ELR (cell line): ENCODE results near the gene ATP6V1E1.

Experiments used
- DNase-seq: peaks from one replicate; pipeline ENCODE4 v3.0.0-alpha.2; 2015; ENCODE audit warnings: low read depth

ATP6V1E1 gene

GRCh38 chr22:17633998-17634323 is 5.4 kb upstream of the ATP6V1E1 start:
- no peak for DNase-seq

DNA sequence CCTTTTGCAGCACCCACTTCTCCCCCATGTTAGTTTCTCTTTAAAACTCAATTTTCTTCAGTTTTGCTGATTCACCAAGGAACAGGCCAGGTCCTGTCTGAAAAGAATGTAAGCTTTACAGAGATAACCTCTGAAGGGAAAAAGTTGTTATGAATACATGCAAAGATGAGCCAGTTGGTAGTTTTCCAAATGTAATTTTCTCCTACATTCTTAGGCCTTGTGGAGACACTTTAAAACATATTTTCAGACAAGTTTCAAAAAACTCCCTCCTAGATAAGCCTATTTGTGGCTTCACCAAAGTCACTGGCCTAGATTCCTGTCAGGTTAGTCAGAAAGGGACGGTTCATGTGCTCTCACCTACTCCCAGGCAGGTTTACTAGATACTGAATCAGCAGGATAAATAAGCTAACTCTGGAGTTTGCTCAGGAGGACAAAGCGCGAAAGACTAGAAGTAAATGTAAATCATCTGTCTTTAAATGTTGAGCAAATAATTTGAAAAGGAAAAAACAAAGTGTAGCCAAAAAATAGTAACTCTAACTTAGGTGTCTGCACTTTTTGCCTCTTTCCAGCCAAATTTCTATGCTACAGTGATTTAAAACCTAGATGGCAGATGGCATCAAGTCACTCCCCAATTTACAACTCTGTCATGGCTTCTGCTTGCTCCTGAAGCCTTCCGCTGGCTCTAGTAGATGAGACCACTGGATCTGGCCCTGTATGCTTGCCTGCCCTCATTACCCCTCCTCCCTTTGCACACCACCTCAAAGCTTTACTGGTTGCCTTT is 4.9 kb upstream of the ATP6V1E1 start:
- DNase-seq = peak; percentile 84

DNA sequence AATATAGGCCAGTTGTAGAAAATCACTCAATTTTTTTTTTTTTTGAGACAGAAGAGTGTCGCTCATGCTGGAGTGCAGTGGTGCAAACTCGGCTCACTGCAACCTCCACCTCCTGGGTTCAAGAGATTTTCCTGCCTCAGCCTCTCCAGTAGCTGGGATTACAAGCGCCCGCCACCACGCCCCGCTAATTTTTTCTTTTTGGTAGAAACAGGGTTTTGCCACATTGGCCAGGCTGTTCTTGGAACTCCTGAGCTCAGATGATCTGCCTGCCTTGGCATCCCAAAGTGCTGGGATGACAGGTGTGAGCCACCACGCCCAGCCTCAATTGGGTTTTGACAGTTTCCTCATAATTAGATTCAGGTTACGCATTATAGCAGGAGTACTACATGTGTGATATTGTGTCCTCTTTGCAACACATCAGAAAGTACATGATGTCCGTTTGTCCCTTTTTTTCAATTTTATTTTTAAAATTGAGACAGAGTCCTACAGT is 2.6 kb upstream of the ATP6V1E1 start:
- no peak for DNase-seq

- DNase-seq = no peak
These were observed 1.1 kb upstream of the ATP6V1E1 start for GRCh38 chr22:17629641-17630040.

- no peak for DNase-seq
These were observed 582 bp upstream of the ATP6V1E1 start for GRCh38 chr22:17629173-17629489.

DNA sequence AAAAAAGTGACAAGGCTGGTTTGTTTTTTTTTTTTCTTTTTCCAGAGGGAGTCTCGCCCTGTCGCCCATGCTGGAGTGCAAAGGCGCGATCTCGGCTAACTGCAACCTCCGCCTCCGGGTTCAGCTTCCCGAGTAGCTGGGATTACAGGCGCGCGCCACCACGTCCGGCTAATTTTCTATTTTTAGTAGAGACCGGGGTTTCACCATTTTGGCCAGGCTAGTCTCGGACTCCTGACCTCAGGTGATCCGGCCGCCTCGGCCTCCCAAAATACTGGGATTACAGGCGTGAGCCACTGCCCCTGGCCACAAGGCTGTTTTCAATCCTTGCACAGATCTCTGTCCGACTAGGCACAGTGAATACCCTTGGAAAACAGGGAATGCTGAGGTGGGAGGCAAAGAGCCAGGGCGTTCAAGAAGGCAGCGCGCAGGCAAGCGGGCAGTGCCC is 566 bp downstream of the ATP6V1E1 start:
- DNase-seq = peak; percentile 13

GRCh38 chr22:17613280-17613679 is 15.3 kb downstream of the ATP6V1E1 start:
- DNase-seq = no peak

GRCh38 chr22:17612057-17612456 is 16.5 kb downstream of the ATP6V1E1 start:
- DNase-seq = no peak

DNA sequence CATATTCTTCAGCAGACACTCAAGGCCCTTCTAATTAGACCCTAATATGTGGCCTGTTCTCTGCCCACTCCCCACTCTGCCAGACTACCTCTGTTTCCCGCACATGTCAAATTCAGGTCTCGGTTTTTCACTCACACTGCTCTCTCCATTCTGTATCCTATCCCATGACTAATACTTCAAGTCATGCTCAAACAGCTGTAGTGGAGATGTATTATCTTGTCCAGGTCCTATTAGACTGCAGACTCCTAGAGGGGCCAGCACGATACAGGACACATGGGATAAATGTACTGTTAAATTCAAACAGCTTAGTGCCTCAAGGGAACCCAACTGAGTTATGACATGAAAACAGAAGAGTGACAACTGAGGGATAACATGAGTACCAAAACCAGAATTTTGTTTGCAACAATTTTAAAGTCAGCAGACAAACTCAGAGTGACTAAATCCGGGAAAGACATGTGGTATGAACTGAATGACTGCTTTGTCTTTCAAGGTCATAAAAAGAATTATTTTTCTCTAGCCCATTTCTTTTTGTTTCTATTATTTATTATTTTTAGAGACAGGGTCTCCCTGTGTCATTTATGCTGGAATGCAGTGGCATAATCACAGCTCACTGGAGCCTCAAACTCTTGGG is 20.5 kb downstream of the ATP6V1E1 start:
- DNase-seq = no peak

DNA sequence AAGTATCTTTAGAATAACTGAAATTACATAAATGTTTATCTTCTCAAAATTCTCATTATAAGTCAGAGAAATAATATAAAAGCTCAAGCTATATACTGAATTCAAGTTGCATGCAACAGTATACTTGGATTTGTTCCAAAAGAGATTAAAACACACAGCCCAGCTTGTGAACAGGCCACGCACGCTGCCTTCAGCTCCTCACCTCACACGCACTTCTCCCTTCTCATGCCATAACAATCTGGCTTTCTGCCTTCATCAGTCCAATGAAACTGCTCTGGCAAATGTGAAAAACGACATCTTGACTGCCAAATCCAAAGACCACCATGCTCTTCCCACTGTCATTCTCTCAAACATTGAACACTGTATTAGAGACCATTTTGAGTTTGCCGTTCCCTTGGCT is 22.1 kb downstream of the ATP6V1E1 start:
- DNase-seq = no peak

- DNase-seq = no peak
These were observed 24.9 kb downstream of the ATP6V1E1 start for GRCh38 chr22:17603668-17604067.

DNA sequence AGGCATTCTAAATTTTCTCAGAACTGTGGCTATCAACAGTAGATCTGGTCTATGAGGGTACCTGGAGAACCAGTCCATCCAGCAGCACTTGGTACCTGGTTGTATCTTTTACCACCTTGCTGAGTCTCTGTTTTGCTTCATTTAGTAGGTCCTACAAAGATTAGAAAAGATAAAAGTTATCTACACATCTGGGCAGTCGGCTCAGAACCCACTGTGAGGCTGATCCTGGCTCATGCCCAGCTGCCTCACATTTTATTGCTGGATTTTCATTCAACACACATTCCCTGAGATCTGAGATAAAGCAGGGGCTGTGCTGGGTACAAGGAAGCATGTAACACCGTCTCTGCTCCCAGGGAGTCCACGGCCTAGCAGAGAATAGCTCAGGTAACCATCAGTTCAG is 27.5 kb downstream of the ATP6V1E1 start:
- DNase-seq = no peak

DNA sequence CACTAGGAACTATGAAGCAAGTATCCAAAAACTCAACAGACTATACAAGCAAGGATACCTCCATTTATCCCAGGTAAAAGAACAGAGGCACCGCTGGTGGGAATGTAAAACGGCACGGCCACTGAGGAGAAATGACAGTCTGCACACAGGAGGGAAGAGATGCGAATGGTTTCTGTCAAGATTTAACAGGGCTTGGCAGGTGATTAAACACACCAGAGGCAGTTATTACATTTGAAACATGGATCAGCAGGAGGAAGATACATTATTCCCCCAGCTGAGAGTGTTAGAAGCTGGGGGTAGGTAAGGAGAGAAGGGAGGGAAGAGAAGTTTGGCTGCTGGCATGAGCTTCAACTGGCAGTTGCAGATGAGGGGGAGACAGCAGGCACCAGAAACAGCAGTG is 30.2 kb downstream of the ATP6V1E1 start:
- no peak for DNase-seq

DNA sequence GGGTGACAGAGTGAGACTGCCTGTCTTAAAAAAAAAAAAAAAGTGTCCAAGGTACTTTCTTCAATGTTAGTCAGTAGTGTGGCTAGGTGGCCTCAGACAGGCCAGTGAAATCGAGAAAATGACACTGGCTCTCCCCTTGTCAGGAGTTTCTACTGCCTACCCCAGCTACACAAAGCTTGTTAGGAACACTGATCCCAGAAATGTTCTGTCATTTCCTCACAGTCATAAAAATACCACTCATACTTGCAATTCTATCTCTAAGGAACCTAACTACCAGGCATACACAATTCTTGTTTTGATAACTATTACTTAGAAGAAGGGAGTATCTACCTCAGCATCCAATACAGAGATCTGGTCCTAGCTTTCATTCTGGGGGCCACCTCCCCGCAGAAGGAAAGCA is 31.3 kb downstream of the ATP6V1E1 start:
- no peak for DNase-seq

DNA sequence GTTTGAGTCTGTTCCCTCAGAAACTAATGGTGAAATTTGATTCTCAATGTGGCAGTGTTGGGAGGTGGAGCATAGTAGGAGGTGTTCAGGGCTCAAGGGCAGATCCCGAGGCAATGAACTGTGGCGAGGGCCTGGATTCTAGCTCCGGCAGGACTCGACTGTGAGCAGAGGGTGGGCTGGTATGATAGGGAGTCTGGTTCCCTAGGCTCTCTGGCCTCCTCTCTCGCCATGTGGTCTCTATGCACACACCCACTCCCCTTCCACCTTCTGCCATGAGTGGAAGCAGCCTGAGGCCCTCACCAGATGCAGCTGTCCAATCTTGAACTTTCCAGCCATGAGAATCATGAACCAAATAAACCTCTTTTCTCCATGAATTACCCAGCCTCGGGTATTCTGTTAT is 32.3 kb downstream of the ATP6V1E1 start:
- DNase-seq = no peak

DNA sequence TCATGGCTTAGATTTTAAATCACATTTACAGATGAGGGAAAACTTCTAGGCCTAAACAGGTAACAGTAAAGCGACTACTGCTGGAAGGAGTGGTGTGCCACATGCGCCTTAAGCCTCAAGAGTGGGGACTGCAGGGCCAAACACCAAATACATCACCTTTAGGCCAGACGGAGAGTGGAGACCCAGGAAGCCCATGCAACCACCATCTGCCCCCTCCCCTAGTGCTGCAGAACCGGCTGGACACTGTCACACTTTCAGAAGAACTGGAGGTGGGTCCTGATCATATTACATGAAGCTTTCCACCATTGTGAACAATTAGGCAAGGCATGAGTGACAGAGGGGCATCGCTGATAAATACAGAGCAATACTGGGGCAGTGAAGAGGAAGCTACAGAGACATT is 36.3 kb downstream of the ATP6V1E1 start:
- DNase-seq = no peak

- no peak for DNase-seq
These were observed 38.0 kb downstream of the ATP6V1E1 start for GRCh38 chr22:17590586-17590985.

DNA sequence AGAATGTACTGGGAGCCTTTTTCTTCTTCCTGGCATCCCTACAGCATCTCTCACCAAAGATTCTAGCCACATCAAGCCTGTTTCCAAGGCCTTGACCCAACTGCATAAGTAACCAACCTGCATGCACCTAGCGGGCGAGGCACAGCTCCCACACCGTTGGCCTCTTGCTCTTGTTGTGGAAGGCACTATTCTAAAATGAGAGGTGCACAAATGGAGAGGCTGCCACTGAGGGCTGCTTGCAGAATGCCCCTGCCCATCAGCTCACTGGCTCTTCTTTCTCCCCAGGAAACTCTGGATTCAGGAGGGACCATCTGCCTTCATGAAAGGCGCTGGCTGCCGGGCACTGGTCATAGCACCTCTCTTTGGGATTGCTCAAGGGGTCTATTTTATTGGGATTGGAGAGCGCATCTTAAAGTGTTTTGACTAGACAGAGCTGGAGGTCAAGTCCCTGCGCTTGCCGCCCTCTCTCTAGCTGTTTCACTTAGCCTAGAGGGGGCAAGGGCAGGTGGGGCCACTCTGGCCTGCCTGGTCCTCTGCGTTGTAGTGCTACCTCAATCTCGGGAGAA is 38.7 kb downstream of the ATP6V1E1 start:
- no peak for DNase-seq

GRCh38 chr22:17588606-17589005 is 39.9 kb downstream of the ATP6V1E1 start:
- no peak for DNase-seq

DNA sequence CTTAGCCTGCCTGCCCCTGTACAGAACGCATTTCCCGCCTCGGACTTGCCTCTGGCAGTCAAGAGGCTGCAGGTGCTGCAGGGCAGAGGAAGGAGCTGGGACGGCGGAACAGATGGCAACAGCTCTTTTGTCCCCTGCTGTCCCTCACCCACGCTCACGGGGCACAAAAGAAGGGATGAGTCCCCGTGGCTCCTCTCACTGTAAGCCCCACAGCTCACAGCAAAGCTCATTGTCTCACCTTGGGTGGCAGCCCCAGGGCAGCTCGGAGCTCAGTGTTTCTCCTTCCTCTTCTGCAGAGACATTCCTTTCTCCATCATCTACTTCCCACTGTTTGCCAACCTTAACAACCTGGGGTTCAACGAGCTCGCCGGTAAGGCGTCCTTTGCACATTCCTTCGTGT is 40.9 kb downstream of the ATP6V1E1 start:
- no peak for DNase-seq

GRCh38 chr22:17586831-17587440 is 41.6 kb downstream of the ATP6V1E1 start:
- no peak for DNase-seq

- DNase-seq = no peak
These were observed 45.4 kb downstream of the ATP6V1E1 start for GRCh38 chr22:17583151-17583550.

DNA sequence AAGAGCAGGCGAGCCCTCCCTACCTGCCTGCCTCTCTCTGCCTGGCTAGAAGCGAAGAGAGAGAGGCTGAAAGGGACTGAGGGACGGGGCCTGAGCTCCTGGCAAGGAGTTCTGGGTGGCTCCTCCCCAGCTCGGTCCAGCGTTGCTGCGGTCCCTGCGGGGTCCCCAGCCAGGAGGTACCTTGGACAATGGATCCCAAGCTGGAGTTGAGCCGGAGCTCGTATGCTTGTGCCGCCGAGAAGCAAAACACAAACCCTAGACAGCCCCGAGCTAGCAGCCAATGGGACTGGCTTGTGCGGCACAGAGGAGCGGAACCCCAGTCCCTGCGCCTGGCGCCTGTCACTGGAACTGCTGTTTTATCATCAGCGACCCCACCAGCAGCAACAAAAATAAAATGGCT is 46.9 kb downstream of the ATP6V1E1 start:
- DNase-seq = no peak
